GM19452 (cell line): ENCODE results near the gene PACS1.

Experiments used
- ATAC-seq: cut with Tn5 transposase; IDR thresholded peaks from one replicate; pipeline ENCODE4 v1.9.1; 2021; ENCODE audit not compliant: unreplicated experiment

Gene PACS1

GRCh38 chr11:66048547-66049323 is 21.3 kb upstream of the PACS1 start, which contains the start of gene GAL3ST3:
TSS of gene GAL3ST3 (minus strand) at chr11:66049161. CDS start at chr11:66045415, 3,746 bp downstream.
- ATAC-seq = no peak

- no peak for ATAC-seq
Measured at GRCh38 chr11:66050581-66051231, 19.4 kb upstream of the PACS1 start.

- ATAC-seq = no peak
Measured at GRCh38 chr11:66051371-66051765, 18.7 kb upstream of the PACS1 start.

- ATAC-seq = peak; percentile 94
Measured at GRCh38 chr11:66051766-66052663, 18.1 kb upstream of the PACS1 start, which contains the start of gene SF3B2. TSS of gene SF3B2 (plus strand) at chr11:66052364. CDS start at chr11:66052385, 21 bp downstream.

GRCh38 chr11:66052664-66052982 is 17.4 kb upstream of the PACS1 start:
- ATAC-seq = no peak

GRCh38 chr11:66055021-66055420 is 15.1 kb upstream of the PACS1 start:
- ATAC-seq = no peak

- ATAC-seq = no peak
Measured at GRCh38 chr11:66056501-66056900, 13.6 kb upstream of the PACS1 start.

- ATAC-seq = no peak
Measured at GRCh38 chr11:66059966-66060680, 9.9 kb upstream of the PACS1 start.

- no peak for ATAC-seq
Measured at GRCh38 chr11:66061268-66061667, 8.8 kb upstream of the PACS1 start.

GRCh38 chr11:66062408-66062807 is 7.7 kb upstream of the PACS1 start:
- no peak for ATAC-seq

- no peak for ATAC-seq
Measured at GRCh38 chr11:66063900-66064299, 6.2 kb upstream of the PACS1 start.

GRCh38 chr11:66064571-66064970 is 5.5 kb upstream of the PACS1 start:
- ATAC-seq = no peak

GRCh38 chr11:66066751-66067150 is 3.3 kb upstream of the PACS1 start:
- ATAC-seq = no peak

- ATAC-seq = no peak
Measured at GRCh38 chr11:66067640-66068039, 2.4 kb upstream of the PACS1 start.

- no peak for ATAC-seq
Measured at GRCh38 chr11:66068154-66068821, 1.8 kb upstream of the PACS1 start.

GRCh38 chr11:66068923-66069714 is 953 bp upstream of the PACS1 start:
- peak; percentile 17 for ATAC-seq

GRCh38 chr11:66070604-66071380 is 720 bp downstream of the PACS1 start:
- ATAC-seq = peak; percentile 14

GRCh38 chr11:66071381-66071801 is 1.3 kb downstream of the PACS1 start:
- no peak for ATAC-seq

- ATAC-seq = no peak
Measured at GRCh38 chr11:66072081-66072480, 2.0 kb downstream of the PACS1 start.
